NB4 (cell line): ENCODE data around the gene LTF.

Experiments used
- POLR2A ChIP-seq: IDR thresholded peaks from 2 replicates; pipeline ENCODE4 v1.6.1; 2011; ENCODE audit warnings: mild to moderate bottlenecking; ENCODE audit not compliant: insufficient read length; ENCODE audit errors: extremely low read depth
- TF ChIP-seq, protein P1 (sequence below): IDR thresholded peaks from one replicate; pipeline ENCODE4 v1.5.1; 2012; ENCODE audit warnings: low read depth, low read length

DNA sequence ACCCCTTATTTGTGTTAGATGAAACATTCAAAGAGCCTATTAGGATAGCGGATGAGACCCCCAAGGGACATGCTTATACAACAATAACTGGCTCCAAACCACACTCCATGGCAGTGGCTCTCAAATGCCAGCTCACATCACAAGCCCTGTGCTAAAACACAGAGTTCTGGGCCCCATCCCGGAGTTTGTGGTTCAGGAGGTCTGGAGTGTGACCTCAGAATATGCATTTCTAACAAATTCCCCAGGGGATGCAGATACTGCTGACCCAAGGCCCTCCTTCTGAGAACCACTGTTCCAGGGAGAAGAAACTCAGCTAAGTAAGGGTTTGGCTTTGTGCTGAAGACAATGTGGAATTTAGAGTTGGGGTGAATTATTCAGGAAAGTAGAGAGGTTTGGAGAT is 54.0 kb downstream of the LTF start:
- TF ChIP-seq, protein P1, sequence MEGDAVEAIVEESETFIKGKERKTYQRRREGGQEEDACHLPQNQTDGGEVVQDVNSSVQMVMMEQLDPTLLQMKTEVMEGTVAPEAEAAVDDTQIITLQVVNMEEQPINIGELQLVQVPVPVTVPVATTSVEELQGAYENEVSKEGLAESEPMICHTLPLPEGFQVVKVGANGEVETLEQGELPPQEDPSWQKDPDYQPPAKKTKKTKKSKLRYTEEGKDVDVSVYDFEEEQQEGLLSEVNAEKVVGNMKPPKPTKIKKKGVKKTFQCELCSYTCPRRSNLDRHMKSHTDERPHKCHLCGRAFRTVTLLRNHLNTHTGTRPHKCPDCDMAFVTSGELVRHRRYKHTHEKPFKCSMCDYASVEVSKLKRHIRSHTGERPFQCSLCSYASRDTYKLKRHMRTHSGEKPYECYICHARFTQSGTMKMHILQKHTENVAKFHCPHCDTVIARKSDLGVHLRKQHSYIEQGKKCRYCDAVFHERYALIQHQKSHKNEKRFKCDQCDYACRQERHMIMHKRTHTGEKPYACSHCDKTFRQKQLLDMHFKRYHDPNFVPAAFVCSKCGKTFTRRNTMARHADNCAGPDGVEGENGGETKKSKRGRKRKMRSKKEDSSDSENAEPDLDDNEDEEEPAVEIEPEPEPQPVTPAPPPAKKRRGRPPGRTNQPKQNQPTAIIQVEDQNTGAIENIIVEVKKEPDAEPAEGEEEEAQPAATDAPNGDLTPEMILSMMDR = no peak
- TF ChIP-seq POLR2A = no peak
